Heart right ventricle (tissue), 16 donors: ENCODE data around the gene SSR1. TPM values are rescaled to one million over a fixed set of nuclear protein-coding genes. Genes with fewer than 3 reads are reported as not detected.

ENCODE experiments used
- ATAC-seq, 8 donors: fragments of 200-7000 bp; cut with Tn5 transposase; one replicate each; pipeline ENCODE4 v1.9.1; 2020; ENCODE audit warnings: mild to moderate bottlenecking in 8 of 8, moderate library complexity in 8 of 8, moderate number of reproducible peaks in 1 of 8
- DNase-seq, 2 donors: peaks; one replicate each; pipeline ENCODE4 v3.0.0-alpha.2; 2020
- H3K27ac ChIP-seq, 10 donors: fragments of 200-600 bp; sonication (generic) in 2 of 10; one replicate each; pipeline versions ENCODE4 v1.5.0 to v1.8.0; 2020 to 2022; ENCODE audit warnings: mild to moderate bottlenecking in 3 of 10
- H3K27me3 ChIP-seq, 7 donors: fragments of 200-600 bp; one replicate each; pipeline ENCODE4 v1.8.0; 2021 to 2022; ENCODE audit warnings: mild to moderate bottlenecking in 2 of 7
- H3K36me3 ChIP-seq, 9 donors: fragments of 200-600 bp; sonication (generic) in 1 of 9; one replicate each; pipeline versions ENCODE4 v1.5.0 to v1.8.0; 2020 to 2022; ENCODE audit warnings: mild to moderate bottlenecking in 2 of 9
- H3K4me1 ChIP-seq, 9 donors: fragments of 200-600 bp; sonication (generic) in 1 of 9; one replicate each; pipeline versions ENCODE4 v1.5.0 to v1.8.0; 2020 to 2022; ENCODE audit warnings: mild to moderate bottlenecking in 4 of 9
- H3K4me3 ChIP-seq, 10 donors: fragments of 200-600 bp; sonication (generic) in 2 of 10; one replicate each; pipeline versions ENCODE4 v1.5.0 to v1.8.0; 2020 to 2022; ENCODE audit warnings: mild to moderate bottlenecking in 7 of 10, moderate library complexity in 2 of 10
- H3K9me3 ChIP-seq, 11 donors: fragments of 200-600 bp in 10 of 11; sonication (generic) in 2 of 11; one replicate each; pipeline versions ENCODE4 v1.5.0 to v1.8.0; 2013 to 2022; ENCODE audit warnings: mild to moderate bottlenecking in 2 of 11, control low read depth in 1 of 11, moderate library complexity in 1 of 11
- CTCF ChIP-seq, 9 donors: fragments of 200-600 bp; sonication (generic) in 2 of 9; IDR thresholded peaks; one replicate each; pipeline versions ENCODE4 v1.5.0 to v1.8.0; 2021 to 2022; ENCODE audit warnings: antibody characterized with exemption in 9 of 9, mild to moderate bottlenecking in 5 of 9, moderate library complexity in 1 of 9
- WGBS, 2 donors: extraction: QIAGEN DNeasy Blood & Tissue Kit; methylation state at CpG; one replicate each; pipeline ENCODE4 v1.1.7; 2013; ENCODE audit warnings: inconsistent platforms in 1 of 2; 5-methylcytosine and 5-hydroxymethylcytosine counted together
- intact Hi-C, 10 donors: fragments of 100-400 bp; cut with DNase I; formaldehyde crosslinking; loops; one replicate each; pipeline versions ENCODE4 v1.11.1 to v1.14.2; 2022
- polyA plus RNA-seq, 2 donors: library from polyadenylated mRNA; stranded (reverse); fragments of 200-250 nt; gene quantifications; one replicate each; pipeline ENCODE4 v1.2.3, GENCODE V29; 2013
- total RNA-seq, 10 donors: library from RNA; stranded (reverse); fragmentation: NEBNext Ultra II Directional in 3 of 10; extraction: Animal tissue kit (Norgen Biotek cat#: 25700) in 3 of 10; gene quantifications; one replicate each; pipeline versions ENCODE4 v1.2.1 to v1.2.4, GENCODE V29; 2021 to 2023
- donor health status: Arrhythmogenic right ventricular cardiomyopathy.
- donor health status: ischemic (EF 13 %, LVEDD 7.1; RV severe dilation, severe dysfunction).
- donor health status: healthy with polysubstance abuse.
- donor health status: DM: no; HTN: yes; CAD: no.
- donor health status: DM: no; HTN: no; CAD: no.
- donor health status: ischemic (EF 25% LVEDD 6.9; RV normal size, moderate dysfunction).
- donor health status: ischemic (EF 25% LVEDD 5.7; RV mildly dilated, moderate dysfunction).
- donor health status: healthy.
- donor health status: DM: yes; HTN: yes; CAD: no.
- donor health status: Ischemic cardiomyopathy.
- donor health status: ischemic (EF 35%, LVEDD 5.7; RV mildly dilated, moderate dysfunction).
- donor health status: nonischemic (EF 11% LVEDD 7.7; RV severe dilation, severe dysfunction).
- donor health status: DM: yes; HTN: yes; CAD: no.
- donor health status: PGD.
- donor health status: ischemic (EF 29% LVEDD 5.4; RV normal size, mild dysfunction).
- donor health status: nonischemic (EF 23%, LVEDD 6.1; RV moderate dilation, normal function).

The SSR1 gene
- total and polyA plus RNA-seq, 12 donors: 8.3 to 80.5 (median 60.8) TPM

DNA sequence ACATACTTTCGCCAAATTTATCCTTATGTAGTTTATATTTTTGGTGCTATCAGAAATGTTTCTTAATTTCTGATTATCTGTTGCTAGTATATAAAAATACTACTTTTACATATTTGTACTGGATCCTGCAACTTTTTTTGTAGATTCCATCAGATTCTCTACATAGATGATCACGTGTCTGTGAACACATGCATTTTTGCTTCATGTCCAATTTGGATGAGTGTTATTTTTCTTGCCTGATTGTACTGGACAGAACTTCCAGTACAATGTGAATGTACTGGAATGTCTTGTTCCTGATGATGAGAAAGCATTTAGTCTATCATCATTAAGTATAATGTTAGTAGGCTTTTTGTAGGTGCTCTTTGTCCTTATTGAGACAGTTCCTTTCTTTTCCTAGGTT is 25.0 kb upstream of the SSR1 start:
- Histone ChIP-seq H3K9me3 (no peaks in the 10 kb centered on the region), H3K27ac (no peak overlapping the region), H3K4me1 (peaks cover 0 to 8% (median 0%) of the 10 kb centered on the region in 9 donors), H3K36me3 (no peaks in the 10 kb centered on the region), H3K4me3 (no peak overlapping the region), H3K27me3 (peaks cover 0 to 13% (median 0%) of the 10 kb centered on the region in 7 donors)
- TF ChIP-seq CTCF (IDR thresholded peaks at IDR 0.05): no peak
- DNase-seq (no peak), ATAC-seq (no peak)
- intact Hi-C loops: no loop called here
- 64 to 84% methylated on average over 2 of the region's 2 CpGs for WGBS, 2 donors

DNA sequence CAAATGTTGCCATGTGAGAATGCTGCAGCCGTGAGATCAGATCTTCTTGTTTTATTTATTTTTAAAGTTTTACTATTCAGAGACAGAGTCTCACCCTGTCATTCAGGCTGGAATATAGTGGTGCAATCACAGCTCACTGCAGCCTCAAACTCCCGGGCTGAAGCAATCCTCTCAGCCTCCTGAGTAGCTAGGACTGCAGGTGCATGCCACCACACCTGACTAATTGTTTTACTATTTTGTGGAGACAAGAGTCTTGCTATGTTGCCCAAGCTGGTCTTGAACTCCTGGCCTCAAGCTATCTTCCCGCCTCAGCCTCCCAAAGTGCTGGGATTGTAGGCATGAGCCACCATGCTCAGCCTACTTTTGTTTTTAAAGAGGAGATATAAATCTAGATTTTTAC is 22.5 kb upstream of the SSR1 start:
- no peaks in the 10 kb centered on the region for H3K4me1 ChIP-seq
- no peak for DNase-seq
- H3K36me3 ChIP-seq: no peaks in the 10 kb centered on the region
- H3K27ac ChIP-seq: no peak overlapping the region
- ATAC-seq: no peak
- H3K27me3 ChIP-seq: peaks cover 0 to 4% (median 0%) of the 10 kb centered on the region in 7 donors
- intact Hi-C loops: no loop called here
- WGBS, 2 donors: 90 to 91% methylated on average over 3 of the region's 3 CpGs
- no peaks in the 10 kb centered on the region for H3K9me3 ChIP-seq
- TF ChIP-seq CTCF (IDR thresholded peaks at IDR 0.05): no peak
- no peak overlapping the region for H3K4me3 ChIP-seq

DNA sequence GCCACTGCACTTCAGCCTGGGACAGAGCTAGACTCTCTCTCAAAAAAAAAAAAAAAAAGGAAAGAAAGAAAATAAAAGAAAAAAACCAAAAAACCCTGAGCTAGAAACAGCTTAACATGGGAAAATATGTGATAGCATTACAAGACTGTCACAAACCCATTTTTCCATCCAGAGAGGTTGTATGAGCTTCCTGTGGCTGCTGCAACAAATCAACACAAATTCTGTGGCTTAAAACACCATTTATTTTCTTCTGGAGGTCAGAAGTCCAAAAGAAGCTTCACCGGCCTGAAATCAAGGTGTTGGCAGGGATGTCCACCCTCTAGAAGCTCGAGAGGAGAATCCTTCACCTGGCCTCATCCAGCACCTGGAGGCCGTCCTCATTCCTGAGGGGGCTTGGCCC is 21.7 kb upstream of the SSR1 start:
- ATAC-seq: no peak
- Histone ChIP-seq H3K27me3 (peaks cover 0 to 3% (median 0%) of the 10 kb centered on the region in 7 donors), H3K9me3 (no peaks in the 10 kb centered on the region), H3K4me1 (no peaks in the 10 kb centered on the region), H3K27ac (no peak overlapping the region), H3K4me3 (no peak overlapping the region), H3K36me3 (no peaks in the 10 kb centered on the region)
- WGBS, 2 donors: 80 to 89% methylated on average over 3 of the region's 3 CpGs
- intact Hi-C loops: no loop called here
- TF ChIP-seq CTCF (IDR thresholded peaks at IDR 0.05): no peak
- DNase-seq: no peak

DNA sequence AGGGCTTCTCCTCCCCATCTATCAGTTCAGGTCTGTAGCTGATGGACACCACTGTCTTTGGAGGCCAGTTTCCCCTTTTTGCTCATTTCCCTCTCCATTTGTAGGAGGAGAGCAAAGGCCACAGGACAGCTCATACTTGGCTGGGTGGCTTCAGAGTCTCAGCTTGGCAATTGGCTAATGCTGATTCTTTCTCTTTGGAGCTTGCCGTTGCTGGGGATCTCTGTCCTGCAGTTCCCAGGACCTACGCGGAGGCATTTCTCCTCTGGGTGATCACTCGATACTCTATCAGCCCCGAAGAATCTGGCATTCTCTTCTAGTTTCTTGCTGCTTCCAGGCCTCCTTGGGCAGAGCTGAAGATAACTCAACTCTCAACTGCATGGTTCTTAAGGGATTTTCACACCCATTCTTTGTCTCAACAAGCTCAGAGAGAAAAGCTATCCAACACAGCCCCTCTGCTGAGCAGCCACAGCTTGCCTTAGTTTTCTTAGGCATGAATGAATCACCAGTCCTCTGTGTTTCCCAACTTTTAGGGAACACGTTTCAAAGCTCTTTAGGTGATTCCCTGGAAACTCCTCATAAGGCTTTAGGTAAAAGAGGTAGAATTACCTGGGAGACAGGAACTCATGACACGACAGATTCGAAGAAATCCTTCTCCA is 19.2 kb upstream of the SSR1 start:
- intact Hi-C loops: no loop called here
- H3K4me1 ChIP-seq: peaks cover 0 to 5% (median 0%) of the 10 kb centered on the region in 9 donors
- DNase-seq: no peak
- H3K27ac ChIP-seq: no peak overlapping the region
- no peak overlapping the region for H3K4me3 ChIP-seq
- no peaks in the 10 kb centered on the region for H3K27me3 ChIP-seq
- TF ChIP-seq CTCF (IDR thresholded peaks at IDR 0.05): no peak
- 82 to 86% methylated on average over 8 of the region's 8 CpGs for WGBS, 2 donors
- H3K36me3 ChIP-seq: no peaks in the 10 kb centered on the region
- ATAC-seq: no peak
- no peaks in the 10 kb centered on the region for H3K9me3 ChIP-seq
